Measurements from ENCODE around the gene ERICH4.

DNA sequence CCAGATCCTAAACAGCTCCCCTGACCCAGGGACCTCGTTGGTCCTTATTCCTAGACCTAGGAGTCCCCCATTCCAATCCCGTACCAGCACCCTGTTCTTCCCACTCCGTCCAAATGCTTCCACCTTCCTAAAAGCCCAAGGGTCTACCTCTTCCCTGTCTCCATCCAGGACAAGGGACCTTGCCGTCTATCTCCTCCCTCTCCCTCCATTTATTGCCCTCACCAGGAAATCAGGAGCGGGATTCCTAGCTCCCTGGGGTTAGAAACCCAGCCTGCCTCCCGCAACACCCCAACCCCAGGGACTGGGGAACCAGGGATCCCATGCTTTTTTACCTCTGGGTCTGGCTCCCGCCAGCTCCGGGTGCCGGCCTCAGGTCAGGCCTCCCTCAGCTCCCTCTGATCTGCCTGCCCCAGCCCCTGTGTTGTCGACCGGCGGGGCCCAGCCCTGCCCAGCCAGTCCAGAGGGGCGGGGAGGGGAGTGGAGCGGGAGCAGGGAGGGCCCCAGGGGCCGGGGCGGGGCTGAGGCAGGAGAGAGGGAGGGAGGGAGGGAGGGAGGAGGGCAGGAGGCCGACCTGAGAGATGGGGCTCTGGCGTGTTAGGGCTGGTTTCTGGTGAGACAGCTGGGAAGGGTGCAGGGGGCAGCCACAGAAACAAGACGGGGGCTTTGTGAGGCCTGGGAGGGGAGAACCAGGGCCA lies 15.9 kb upstream of the ERICH4 start, which contains the start of gene B3GNT8:
- TF ChIP-seq, protein P1, sequence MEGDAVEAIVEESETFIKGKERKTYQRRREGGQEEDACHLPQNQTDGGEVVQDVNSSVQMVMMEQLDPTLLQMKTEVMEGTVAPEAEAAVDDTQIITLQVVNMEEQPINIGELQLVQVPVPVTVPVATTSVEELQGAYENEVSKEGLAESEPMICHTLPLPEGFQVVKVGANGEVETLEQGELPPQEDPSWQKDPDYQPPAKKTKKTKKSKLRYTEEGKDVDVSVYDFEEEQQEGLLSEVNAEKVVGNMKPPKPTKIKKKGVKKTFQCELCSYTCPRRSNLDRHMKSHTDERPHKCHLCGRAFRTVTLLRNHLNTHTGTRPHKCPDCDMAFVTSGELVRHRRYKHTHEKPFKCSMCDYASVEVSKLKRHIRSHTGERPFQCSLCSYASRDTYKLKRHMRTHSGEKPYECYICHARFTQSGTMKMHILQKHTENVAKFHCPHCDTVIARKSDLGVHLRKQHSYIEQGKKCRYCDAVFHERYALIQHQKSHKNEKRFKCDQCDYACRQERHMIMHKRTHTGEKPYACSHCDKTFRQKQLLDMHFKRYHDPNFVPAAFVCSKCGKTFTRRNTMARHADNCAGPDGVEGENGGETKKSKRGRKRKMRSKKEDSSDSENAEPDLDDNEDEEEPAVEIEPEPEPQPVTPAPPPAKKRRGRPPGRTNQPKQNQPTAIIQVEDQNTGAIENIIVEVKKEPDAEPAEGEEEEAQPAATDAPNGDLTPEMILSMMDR (IDR thresholded peaks at IDR 0.05): no peak
- peak in 1 of 2 donors; percentile 27 for TF ChIP-seq POLR2A (IDR thresholded peaks at IDR 0.05)
